NCI-H345 treated with DMSO at 0.1 percent for 48 hours (cell line): ENCODE data around the gene HEG1.

Experiments
- DNase-seq: peaks from one replicate; lab custom pipeline; 2025; ENCODE audit not compliant: unreplicated experiment; lab: John Stamatoyannopoulos, UW

The HEG1 gene

DNA sequence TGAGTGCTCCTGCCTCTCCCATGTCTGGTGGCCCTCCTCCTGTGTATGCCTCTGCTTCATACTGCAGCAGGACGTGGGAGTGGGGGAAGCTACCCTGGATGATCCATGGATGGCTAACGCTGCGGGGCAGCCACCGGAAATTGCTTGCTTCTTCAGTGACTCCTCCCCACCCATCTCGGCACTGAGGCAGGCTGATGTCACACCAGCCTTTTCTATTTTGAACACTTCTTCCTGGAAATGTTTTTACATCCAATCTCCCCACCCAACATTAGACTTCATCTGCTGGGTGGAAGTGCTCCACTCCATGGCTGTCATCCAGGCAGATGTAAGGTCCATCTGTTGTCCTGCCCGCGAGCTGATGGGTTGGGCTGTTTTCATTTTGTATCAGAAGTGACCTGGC is 62.3 kb downstream of the HEG1 start:
- no peak for DNase-seq

GRCh38 chr3:124992041-124992440 is 63.8 kb downstream of the HEG1 start:
- DNase-seq: no peak

DNA sequence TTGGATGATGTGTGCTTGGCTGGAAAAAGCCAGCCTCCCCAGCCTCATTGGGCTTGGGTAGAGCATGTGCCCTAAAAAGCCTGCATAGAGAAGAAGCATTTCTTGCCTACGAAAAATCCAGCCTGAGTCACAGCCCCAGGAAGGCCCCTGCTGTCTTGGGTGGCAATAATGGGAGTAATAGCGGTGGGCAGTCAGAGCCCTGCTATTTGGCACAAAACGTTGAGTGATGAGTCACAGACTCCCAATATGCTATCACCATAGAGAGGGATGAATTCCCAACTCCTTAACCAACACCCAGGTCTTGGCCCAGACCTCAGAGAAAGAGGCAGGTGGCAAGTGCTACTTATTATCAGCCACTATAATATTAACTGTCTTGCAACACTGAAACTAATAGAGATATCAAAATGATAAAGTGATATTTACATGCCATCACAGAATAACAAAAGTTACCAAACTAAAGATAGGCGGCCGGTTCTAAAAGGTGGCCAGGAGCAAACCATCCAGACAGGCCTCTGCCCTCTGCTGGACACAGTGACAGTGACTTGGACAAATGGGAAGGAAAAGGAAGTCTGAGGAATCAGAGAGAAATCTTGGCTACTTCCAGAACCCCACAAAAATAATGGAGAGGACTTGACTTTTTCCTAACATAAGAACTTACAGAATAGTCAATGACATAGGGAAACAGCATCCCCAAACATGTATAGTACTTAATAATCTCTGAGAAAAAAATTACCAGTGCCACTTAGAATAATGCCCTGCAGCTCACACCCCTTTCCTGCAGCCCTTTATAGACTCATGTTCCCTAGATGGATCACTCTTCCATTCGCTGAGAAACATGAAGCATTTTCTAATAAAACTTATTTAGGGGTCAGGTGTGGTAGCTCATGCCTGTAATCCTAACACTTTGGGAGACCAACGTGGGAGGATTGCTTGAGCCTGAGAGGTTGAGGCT is 69.3 kb downstream of the HEG1 start:
- no peak for DNase-seq

GRCh38 chr3:124985349-124985748 is 70.4 kb downstream of the HEG1 start:
- DNase-seq: no peak

- DNase-seq: no peak
These were observed 71.0 kb downstream of the HEG1 start for GRCh38 chr3:124984754-124985153.

GRCh38 chr3:124982855-124983254 is 72.9 kb downstream of the HEG1 start:
- DNase-seq: no peak

DNA sequence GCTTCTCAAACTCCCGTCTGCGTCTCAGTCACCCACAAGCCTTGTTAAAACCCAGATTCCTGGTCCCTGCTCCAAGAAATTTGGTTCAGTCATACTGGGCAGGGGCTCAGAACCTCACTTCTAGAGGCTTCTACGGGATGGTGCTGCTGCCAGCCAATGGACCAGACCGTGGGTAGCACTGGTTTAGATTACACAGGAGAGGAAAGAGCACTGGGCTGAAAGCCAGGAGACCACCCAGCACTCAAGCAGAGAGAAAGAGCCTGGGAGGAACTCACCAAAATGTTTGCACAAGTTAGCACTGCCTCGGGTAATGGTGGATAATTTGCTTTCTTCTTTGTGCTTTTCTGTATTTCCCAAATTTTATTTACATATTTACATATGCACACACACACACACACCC is 74.3 kb downstream of the HEG1 start:
- no peak for DNase-seq

DNA sequence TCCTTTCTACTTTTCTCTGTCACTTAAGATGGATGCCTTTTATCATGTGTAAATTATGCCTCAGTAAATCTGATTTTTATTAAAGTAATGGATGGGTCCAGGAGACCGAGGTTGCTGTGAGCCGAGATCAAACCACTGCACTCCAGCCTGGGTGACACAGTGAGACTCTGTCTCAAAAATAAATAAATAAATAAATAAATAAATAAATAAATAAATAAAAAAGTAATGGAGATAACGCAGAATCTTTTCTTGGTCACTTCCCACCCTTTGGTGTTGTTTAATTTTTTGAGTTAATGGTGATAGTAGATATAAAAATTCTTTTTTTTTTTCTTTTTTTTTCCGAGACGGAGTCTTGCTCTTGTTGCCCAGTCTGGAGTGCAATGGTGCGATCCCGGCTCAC is 77.2 kb downstream of the HEG1 start:
- DNase-seq: no peak

DNA sequence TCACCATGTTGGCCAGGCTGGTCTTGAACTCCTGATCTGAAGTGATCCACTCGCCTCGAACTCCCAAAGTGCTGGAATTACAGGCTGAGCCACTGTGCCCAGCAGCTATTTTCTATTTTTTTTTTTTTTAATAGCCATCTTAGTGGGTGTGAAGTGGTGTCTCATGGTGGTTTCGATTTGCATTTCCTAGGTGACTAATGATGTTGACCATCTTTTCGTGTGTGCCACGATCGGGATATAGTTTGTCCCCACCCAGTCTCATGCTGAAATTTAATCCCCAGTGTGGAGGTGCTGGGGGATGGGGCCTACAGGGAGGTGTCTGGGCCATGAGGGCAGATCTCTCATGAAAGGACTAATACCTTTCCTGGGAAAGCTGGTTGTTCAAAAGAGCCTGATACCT is 79.4 kb downstream of the HEG1 start:
- DNase-seq: no peak

- DNase-seq: no peak
These were observed 81.1 kb downstream of the HEG1 start for GRCh38 chr3:124974691-124975090.

GRCh38 chr3:124973290-124973689 is 82.5 kb downstream of the HEG1 start:
- no peak for DNase-seq

DNA sequence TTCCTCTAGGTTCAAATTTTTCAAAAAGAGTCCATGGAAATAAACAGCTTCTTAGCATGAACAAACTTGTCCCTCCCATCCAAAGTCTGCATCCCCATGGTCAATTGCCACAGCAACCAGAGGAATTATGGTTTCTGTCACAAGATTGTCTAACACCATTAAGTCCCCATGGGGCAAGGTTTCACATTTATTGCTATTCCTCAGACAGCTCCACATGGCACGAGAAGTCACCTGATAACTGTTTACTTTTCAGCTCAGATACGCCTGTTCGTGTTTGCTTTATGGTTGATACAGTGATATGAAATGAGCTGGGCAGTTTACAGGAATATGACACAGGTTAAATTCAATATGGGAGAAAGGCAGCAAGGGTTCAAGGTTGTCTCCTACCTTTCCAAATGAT is 83.3 kb downstream of the HEG1 start:
- DNase-seq: no peak

GRCh38 chr3:124969963-124970722 is 85.7 kb downstream of the HEG1 start:
- DNase-seq: no peak

- no peak for DNase-seq
These were observed 86.6 kb downstream of the HEG1 start for GRCh38 chr3:124969190-124969589.

GRCh38 chr3:124967964-124968363 is 87.8 kb downstream of the HEG1 start:
- no peak for DNase-seq

DNA sequence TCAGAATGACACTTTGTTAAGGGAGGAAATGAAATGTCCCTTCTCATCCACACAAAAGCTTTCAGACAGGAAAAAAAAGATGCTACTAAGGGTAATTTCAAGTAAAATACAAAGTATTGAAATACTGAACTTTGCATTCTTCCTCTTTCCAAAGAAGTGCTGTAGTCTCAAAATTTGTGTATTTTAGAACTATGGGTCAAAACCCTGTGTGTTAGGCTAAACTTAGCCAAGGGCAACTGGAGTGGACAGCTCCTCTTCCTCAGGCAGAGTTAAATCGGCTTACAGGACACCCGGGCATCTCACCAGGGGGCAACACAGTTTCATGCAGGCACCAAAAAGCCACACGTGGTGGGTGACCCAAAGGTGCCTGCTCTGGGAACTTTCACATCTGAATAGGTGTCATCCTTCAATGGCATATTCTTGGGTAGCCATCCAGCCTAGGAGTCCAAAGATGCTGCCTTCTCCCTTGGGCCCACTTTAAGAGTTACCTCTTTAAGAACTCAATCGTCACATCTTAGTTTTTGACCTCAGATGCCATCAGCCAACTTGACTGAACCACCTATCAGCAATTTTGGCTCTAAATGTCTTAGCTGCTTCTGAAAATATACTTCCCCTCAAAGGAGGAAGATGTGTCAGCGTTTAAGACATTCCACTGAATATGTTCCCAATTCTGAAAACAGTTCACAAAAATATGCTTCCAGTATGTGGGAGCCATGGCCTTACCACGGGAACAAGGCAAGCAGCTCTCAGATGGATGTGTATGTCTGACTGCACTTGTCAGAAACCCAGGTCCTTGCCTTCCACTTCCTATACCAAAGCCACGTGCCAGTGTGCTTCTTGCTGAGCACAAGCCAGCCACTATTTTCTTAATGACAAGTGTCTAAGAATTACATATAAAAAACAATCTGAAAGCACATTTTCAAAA is 89.0 kb downstream of the HEG1 start:
- DNase-seq: no peak

GRCh38 chr3:124965413-124965812 is 90.4 kb downstream of the HEG1 start:
- DNase-seq: no peak

GRCh38 chr3:124964387-124964786 is 91.4 kb downstream of the HEG1 start:
- DNase-seq: no peak

DNA sequence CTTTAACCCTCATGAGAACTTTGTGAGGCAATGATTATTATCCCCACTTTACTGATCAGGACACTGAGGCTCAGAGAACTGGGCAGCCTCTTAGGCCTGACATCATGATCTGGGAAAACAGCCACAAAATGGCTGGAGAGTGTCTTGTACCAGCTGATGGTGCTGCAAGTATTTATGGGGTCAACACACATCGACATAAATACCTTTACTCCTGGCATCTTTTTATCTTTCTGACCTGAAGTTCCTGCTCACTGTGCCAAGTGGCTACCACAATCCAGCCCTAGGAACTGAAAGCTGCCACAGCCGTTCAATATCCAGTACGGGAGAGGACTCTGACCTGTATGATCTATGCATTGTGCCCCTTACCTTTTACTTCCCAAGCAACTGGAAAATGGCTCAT is 92.0 kb downstream of the HEG1 start:
- no peak for DNase-seq

DNA sequence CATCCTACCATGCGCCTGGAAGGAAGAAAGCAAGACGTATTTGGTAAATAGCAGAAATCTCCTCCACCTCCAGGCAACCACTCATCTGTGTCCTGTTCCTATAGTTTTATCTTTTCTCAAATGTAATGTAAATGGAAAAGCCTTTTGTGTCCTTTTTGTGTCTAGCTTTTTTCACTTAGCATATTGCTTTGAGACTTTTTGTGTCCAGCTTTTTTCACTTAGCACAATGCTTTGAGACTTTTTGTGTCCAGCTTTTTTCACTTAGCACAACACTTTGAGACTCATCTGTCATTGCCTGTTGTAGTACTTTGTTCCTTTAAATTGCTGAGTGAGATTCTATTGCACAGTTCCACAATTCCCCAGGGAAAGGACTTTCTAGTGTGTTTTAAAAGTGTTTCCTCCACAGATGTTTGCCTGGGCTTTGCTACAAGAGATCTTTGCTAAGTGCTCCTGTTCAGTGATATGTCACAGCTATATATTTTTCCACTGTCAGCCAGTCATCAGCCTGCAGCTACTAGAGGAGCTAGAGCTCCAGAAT is 93.3 kb downstream of the HEG1 start:
- no peak for DNase-seq

- no peak for DNase-seq
These were observed 95.1 kb downstream of the HEG1 start for GRCh38 chr3:124960698-124961097.
